Natural killer cell (primary cell): ENCODE results near the gene BTK. TPM values are rescaled to one million over a fixed set of nuclear protein-coding genes. Genes with fewer than 3 reads are reported as not detected.

Experiments
- ATAC-seq, 3 donors: fragments of 150-1000 bp in 2 of 3; fragments of 200-7000 bp in 1 of 3; cut with Tn5 transposase; 1 replicate in 1 of 3; 2 replicates in 2 of 3; pipeline ENCODE4 v1.10.0; 2021; ENCODE audit warnings: mild to moderate bottlenecking in 2 of 3, moderate library complexity in 2 of 3
- DNase-seq, 2 donors: peaks; one replicate each; pipeline versions ENCODE4 v3.0.0 to v3.0.0-alpha.2; 2013 to 2021; ENCODE audit warnings: mixed read lengths in 1 of 2
- H3K27ac ChIP-seq: one replicate; pipeline ENCODE4 v1.5.1; 2013; ENCODE audit warnings: mild to moderate bottlenecking, low read length
- H3K27me3 ChIP-seq: one replicate; pipeline ENCODE4 v1.6.1; 2013; ENCODE audit warnings: low read length; ENCODE audit not compliant: control insufficient read depth, insufficient read depth
- H3K36me3 ChIP-seq: one replicate; pipeline ENCODE4 v1.6.1; 2013; ENCODE audit warnings: low read length; ENCODE audit not compliant: control insufficient read depth, insufficient read depth
- H3K4me1 ChIP-seq: one replicate; pipeline ENCODE4 v1.6.1; 2013; ENCODE audit warnings: low read length; ENCODE audit not compliant: control insufficient read depth, insufficient read depth
- H3K4me3 ChIP-seq: one replicate; pipeline ENCODE4 v1.5.1; 2013; ENCODE audit warnings: low read length
- H3K9me3 ChIP-seq: one replicate; pipeline ENCODE4 v1.6.1; 2013; ENCODE audit warnings: low read length; ENCODE audit not compliant: control insufficient read depth, insufficient read depth
- H3K27ac Mint-ChIP-seq, 2 donors: one replicate each; pipeline ENCODE4 v1.8.0; 2022; ENCODE audit warnings: mild to moderate bottlenecking in 2 of 2, mixed read lengths in 2 of 2, moderate library complexity in 1 of 2
- H3K27me3 Mint-ChIP-seq, 2 donors: one replicate each; pipeline ENCODE4 v1.8.0; 2022; ENCODE audit warnings: low read depth in 2 of 2, mixed read lengths in 2 of 2
- H3K36me3 Mint-ChIP-seq: one replicate; pipeline ENCODE4 v1.8.0; 2022; ENCODE audit warnings: mixed read lengths
- H3K4me1 Mint-ChIP-seq, 2 donors: one replicate each; pipeline ENCODE4 v1.8.0; 2022; ENCODE audit warnings: mixed read lengths in 2 of 2
- H3K4me3 Mint-ChIP-seq: one replicate; pipeline ENCODE4 v1.8.0; 2022; ENCODE audit warnings: mild to moderate bottlenecking, moderate library complexity, mixed read lengths
- H3K9me3 Mint-ChIP-seq, 2 donors: one replicate each; pipeline ENCODE4 v1.8.0; 2022; ENCODE audit warnings: mixed read lengths in 2 of 2
- WGBS: methylation state at CpG from one replicate; pipeline ENCODE4 v1.1.7; 2013; ENCODE audit warnings: missing lambda C conversion rate; ENCODE audit not compliant: insufficient coverage; 5-methylcytosine and 5-hydroxymethylcytosine counted together
- intact Hi-C: fragments of 100-400 bp; cut with micrococcal nuclease; formaldehyde crosslinking; loops from one replicate; pipeline ENCODE4 v1.14.2; 2022
- total RNA-seq, 4 donors: library from RNA; stranded (reverse); fragments of 120-200 nt in 1 of 4; gene quantifications; one replicate each; pipeline versions ENCODE4 v1.2.3 to v1.2.4, GENCODE V29; 2013 to 2022
- TF ChIP-seq, protein P1 (sequence below): fragments of 200-600 bp; IDR thresholded peaks from one replicate; pipeline ENCODE4 v1.8.0; 2022; ENCODE audit warnings: antibody characterized with exemption

The BTK gene
- total RNA-seq, 3 donors from 2014 or later (not counting 1 experiment from before 2014, with no cell fraction given): 4.4 to 48.2 (median 9.0) TPM

DNA sequence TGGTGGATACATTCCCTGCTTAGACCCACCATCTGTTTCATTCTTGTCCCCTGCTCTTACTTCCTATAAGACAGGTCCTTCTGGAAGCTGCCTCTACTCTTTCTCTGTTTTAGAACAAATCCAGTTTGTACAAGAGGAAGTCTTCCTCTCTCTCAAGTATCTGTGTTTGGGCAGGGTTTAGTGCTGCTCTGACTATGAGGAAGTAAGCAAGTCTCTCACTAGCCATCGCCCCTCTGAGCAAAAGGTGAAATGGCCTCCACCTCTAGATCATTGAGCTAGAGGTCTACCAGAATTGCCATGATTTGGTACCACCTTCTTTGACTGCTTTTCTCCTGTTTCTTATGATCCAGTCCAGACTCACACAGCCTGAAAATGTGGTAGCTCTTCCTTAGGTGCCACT, 8.4 kb downstream of the BTK start:
- TF ChIP-seq, protein P1, sequence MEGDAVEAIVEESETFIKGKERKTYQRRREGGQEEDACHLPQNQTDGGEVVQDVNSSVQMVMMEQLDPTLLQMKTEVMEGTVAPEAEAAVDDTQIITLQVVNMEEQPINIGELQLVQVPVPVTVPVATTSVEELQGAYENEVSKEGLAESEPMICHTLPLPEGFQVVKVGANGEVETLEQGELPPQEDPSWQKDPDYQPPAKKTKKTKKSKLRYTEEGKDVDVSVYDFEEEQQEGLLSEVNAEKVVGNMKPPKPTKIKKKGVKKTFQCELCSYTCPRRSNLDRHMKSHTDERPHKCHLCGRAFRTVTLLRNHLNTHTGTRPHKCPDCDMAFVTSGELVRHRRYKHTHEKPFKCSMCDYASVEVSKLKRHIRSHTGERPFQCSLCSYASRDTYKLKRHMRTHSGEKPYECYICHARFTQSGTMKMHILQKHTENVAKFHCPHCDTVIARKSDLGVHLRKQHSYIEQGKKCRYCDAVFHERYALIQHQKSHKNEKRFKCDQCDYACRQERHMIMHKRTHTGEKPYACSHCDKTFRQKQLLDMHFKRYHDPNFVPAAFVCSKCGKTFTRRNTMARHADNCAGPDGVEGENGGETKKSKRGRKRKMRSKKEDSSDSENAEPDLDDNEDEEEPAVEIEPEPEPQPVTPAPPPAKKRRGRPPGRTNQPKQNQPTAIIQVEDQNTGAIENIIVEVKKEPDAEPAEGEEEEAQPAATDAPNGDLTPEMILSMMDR: no peak
- no peak overlapping the region for H3K27ac Mint-ChIP-seq
- ATAC-seq (no peak), DNase-seq (no peak)
- H3K27me3 ChIP-seq: no peaks in the 10 kb centered on the region
- no peak overlapping the region for H3K27ac ChIP-seq
- intact Hi-C loops: no loop called here
- H3K27me3 Mint-ChIP-seq: peaks cover 0 to 8% of the 10 kb centered on the region in 2 donors
- no peaks in the 10 kb centered on the region for H3K36me3 ChIP-seq
- H3K4me3 ChIP-seq: no peak overlapping the region
- H3K4me1 Mint-ChIP-seq: no peaks in the 10 kb centered on the region
- H3K36me3 Mint-ChIP-seq: no peaks in the 10 kb centered on the region
- H3K9me3 Mint-ChIP-seq: no peaks in the 10 kb centered on the region
- no peaks in the 10 kb centered on the region for H3K9me3 ChIP-seq
- WGBS: 55% methylated on average over 1 of the region's 1 CpG
- H3K4me3 Mint-ChIP-seq: no peak overlapping the region
- no peaks in the 10 kb centered on the region for H3K4me1 ChIP-seq

DNA sequence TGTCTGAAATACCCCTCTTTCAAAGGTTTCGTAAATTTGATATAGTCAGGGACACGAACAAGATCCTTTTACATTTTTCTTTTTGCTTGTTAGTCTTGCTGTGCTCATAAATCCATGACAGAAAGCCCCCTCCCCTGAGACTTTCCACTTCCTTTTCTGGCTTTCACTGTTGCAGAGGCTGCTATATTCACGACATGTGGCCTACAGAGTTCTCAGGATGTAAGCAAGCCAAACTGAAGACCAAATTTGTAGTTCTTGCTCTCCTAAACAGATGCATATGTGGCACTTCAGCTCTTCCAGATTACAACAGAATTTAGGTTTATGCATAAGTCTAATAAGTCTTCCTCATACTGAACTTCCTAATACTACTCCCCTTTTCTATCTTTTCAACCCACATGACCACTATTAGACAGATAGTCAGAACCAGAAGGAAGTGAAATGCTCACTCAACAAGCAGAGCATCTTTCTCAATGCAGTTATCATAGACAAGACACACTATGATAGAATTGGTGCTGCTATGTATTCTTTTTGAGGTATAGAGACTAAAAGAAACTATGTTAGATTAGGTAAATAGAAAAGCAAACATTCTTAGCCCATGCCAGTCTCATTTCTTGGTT, 15.0 kb downstream of the BTK start:
- Mint-ChIP-seq H3K27me3 (peaks cover 3 to 17% of the 10 kb centered on the region in 2 donors), H3K36me3 (no peaks in the 10 kb centered on the region), H3K4me1 (no peaks in the 10 kb centered on the region), H3K9me3 (no peaks in the 10 kb centered on the region), H3K27ac (no peak overlapping the region), H3K4me3 (no peak overlapping the region)
- DNase-seq: no peak
- 53% methylated on average over 3 of the region's 3 CpGs for WGBS
- no peak for ATAC-seq
- Histone ChIP-seq H3K36me3 (no peaks in the 10 kb centered on the region), H3K27me3 (no peaks in the 10 kb centered on the region), H3K4me1 (no peaks in the 10 kb centered on the region), H3K9me3 (no peaks in the 10 kb centered on the region), H3K27ac (no peak overlapping the region), H3K4me3 (no peak overlapping the region)
- TF ChIP-seq, protein P1: no peak
- intact Hi-C loops: no loop called here

DNA sequence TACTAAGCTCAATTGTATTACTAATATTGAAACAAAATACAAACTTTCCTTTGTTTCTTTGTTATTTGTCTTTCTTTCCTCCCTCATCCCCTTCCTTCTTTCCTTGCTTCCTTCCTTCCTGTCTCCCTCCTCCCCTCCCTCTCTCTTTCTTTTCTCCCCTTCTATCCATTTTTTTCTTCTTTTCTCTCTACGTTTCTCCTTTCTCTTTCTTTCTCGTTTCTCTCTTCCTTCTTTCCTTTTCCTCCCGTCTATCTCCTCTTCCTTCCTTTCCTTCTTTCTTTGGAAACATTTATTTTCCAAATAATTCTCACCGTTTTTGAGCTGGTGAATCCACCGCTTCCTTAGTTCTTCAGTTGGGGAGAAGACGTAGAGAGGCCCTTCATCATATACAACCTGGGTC, 16.3 kb downstream of the BTK start:
- Histone ChIP-seq H3K27me3 (no peaks in the 10 kb centered on the region), H3K27ac (no peak overlapping the region), H3K36me3 (no peaks in the 10 kb centered on the region), H3K4me1 (no peaks in the 10 kb centered on the region), H3K4me3 (no peak overlapping the region), H3K9me3 (no peaks in the 10 kb centered on the region)
- no peaks in the 10 kb centered on the region for H3K9me3 Mint-ChIP-seq
- WGBS: 83% methylated on average over 5 of the region's 6 CpGs
- ATAC-seq: no peak
- TF ChIP-seq, protein P1: no peak
- no peak overlapping the region for H3K27ac Mint-ChIP-seq
- H3K36me3 Mint-ChIP-seq: no peaks in the 10 kb centered on the region
- peaks cover 3 to 9% of the 10 kb centered on the region in 2 donors for H3K27me3 Mint-ChIP-seq
- no peak for DNase-seq
- intact Hi-C loops: no loop called here
- H3K4me1 Mint-ChIP-seq: no peaks in the 10 kb centered on the region
- no peak overlapping the region for H3K4me3 Mint-ChIP-seq

DNA sequence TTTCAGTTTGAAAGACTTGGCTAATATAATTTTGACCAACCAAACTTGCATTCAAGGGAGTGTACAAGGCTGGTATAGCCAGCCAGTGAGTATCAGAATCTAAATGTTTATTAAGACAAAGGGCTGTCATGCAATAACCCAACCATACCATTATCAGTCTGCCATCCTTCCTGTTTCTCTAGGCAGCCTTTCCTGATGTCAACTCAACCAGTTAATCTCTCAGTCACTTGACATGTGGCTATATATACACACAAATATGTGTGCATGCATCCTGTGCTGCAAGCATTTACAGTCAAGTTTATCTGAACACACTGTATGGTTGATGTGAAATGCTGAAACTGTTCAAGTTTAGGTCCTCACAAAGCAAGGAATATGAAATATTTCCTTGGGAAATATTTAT, 17.2 kb downstream of the BTK start:
- Mint-ChIP-seq H3K27ac (no peak overlapping the region), H3K4me1 (no peaks in the 10 kb centered on the region), H3K4me3 (no peak overlapping the region), H3K9me3 (no peaks in the 10 kb centered on the region), H3K36me3 (no peaks in the 10 kb centered on the region), H3K27me3 (peaks cover 3 to 9% of the 10 kb centered on the region in 2 donors)
- no peaks in the 10 kb centered on the region for H3K27me3 ChIP-seq
- no peaks in the 10 kb centered on the region for H3K9me3 ChIP-seq
- TF ChIP-seq, protein P1: no peak
- intact Hi-C loops: no loop called here
- no peak overlapping the region for H3K27ac ChIP-seq
- H3K36me3 ChIP-seq: no peaks in the 10 kb centered on the region
- H3K4me1 ChIP-seq: no peaks in the 10 kb centered on the region
- H3K4me3 ChIP-seq: no peak overlapping the region
- no peak for ATAC-seq
- no peak for DNase-seq
